T follicular helper cell (primary cell): ENCODE data around the gene MITF.

ENCODE experiments used
- DNase-seq: peaks from one replicate; pipeline ENCODE4 v3.0.0-alpha.2; 2020; ENCODE audit warnings: low read depth
- total RNA-seq, 2 experiments: gene quantifications; one replicate each; lab custom pipeline; 2026; lab: John Stamatoyannopoulos, UW

MITF gene
- total RNA-seq = 0 to 0.06 reads per million in 2 experiments

DNA sequence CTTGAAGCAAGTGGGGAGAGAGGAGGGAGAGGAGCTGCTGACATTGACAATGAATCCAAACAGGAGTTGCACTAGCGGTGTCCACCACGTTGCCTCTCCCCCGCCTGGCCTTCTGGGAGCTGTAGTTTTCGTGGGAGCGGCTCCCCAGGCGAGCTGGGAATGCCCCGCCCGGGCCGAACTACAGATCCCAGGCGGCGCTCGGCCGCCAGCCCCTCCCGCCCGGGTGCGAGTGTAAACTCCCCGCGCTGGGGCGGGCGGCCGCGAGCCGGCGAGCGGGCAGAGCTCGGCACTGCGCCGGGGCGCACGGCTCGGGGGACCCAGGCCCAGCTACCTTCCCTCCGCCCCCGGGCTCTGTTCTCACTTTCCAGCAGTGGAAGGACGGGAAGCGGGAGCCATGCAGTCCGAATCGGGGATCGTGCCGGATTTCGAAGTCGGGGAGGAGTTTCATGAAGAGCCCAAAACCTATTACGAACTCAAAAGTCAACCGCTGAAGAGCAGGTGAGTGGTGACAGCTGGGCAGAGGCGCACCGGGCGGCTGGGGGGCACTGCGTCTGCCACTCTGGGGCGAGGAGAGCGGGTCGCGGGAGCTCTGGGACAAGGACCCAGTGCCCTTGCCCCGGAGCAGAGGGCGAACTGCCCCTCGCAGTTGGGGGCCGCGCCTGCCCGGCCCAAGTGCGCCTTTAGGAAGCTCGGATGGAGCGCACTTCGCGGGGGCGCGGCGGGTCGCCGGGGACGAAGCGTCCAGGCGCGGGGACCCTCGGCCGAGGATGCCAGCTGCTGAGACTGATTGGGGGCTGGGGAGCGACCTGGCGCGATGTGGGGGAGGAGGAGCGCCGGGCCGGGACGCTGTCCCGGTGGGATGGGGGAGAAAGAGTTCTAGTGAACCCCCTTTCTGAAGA is at the start of gene MITF:
Gene MITF (plus strand): TSS at position 261 of the 899 bp plus-strand sequence. CDS start 134 bp downstream, at position 395.
- DNase-seq = no peak

GRCh38 chr3:69691860-69692259 is 47.4 kb upstream of the MITF start:
- no peak for DNase-seq

GRCh38 chr3:69692761-69693160 is 46.5 kb upstream of the MITF start:
- no peak for DNase-seq

- no peak for DNase-seq
Measured at GRCh38 chr3:69695443-69695842, 43.8 kb upstream of the MITF start.

GRCh38 chr3:69695933-69696332 is 43.3 kb upstream of the MITF start:
- no peak for DNase-seq

DNA sequence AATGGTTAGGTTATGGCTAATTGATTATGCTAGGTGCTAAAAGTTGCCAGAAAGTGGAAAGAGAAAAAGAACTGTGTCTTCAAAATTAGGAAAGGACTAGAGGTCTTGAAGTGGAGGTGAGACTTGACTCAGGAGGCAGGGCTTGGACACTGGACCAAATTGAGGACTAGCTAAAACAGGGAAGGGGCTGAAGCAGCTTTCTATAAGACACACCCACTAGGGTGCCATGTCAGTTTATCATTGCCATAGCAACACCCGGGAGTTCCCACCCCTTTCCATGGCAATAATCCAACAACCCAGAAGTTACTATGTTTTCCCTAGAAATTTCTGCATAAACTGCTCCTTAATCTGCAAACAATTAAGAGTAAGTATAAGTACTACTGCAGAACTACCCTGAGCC is 42.9 kb upstream of the MITF start:
- no peak for DNase-seq

GRCh38 chr3:69697381-69697780 is 41.9 kb upstream of the MITF start:
- no peak for DNase-seq

DNA sequence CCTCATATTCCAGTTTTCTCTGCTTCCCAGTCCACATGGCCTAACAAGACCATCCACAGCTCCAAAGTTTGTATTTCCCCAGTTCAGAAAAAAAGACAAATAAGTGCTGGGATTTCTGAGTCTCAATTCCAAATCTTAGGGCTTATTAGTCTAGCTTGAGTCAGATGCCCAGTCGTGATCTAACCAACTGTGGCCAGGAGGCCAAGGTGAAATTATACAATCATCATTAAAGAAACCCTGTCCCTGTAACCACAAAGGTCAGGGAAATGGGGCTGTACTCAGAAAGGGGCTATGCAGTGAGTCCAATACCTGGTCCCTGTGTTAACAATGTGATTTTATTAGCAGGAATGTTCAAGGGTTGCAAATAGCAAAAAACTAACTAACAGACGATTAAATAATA is 40.5 kb upstream of the MITF start:
- DNase-seq = no peak

DNA sequence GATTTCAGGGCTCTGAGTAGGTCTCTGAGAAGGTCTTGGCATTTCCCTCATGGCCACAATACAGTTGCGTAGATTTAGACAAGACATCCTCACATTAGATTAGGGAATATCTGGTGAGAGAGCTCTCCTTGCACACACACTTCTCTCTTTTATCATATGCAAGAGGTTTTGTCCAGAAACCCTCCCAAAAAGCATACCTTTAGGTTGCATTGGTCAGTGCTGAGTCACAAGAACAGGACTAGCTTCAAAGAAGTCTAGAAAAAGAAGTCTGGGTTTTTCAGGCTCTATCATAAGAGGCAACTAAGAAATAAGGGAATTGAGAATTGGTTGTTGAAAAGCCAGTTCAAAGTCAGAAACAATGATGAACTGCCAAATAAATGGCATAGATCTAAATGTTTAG is 40.1 kb upstream of the MITF start:
- DNase-seq = no peak

- DNase-seq = no peak
Measured at GRCh38 chr3:69700949-69701348, 38.3 kb upstream of the MITF start.

- DNase-seq = no peak
Measured at GRCh38 chr3:69710153-69710977, 28.9 kb upstream of the MITF start.

DNA sequence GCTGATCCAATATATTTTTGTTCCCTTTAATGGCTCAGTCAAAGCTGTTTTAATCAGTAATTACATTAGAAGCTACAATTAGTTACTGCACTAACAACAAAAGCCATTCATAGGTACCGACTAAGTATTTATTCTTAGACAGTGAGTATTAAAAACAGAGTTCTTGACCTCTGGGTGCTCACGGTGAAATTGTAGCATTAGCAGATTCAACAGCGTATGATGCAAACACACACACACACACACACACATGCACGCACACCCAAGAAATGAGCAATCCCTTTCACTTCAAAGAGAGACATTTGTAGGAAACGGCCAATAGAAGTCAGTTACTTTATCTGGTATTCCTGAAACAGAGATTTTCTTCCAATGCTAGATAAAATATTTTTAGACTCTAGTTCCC is 27.0 kb upstream of the MITF start:
- no peak for DNase-seq

DNA sequence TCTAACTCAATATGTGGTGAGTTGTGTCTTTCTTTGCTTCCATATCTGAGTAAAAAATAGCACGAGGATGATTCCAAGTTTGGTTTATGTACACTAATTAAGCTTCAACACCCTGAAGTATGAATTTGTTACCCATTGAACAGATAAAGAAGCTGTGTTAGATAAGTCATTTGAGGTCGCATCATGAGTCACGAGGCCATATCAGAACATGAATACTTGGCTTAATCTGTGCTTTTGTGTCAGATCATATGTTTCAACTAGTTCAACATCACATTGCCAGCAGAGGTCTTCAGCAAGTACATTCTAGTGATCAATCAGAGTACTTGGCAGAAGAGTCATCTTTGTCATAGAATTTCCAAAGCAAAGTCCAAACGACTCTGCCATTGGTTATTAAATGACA is 26.3 kb upstream of the MITF start:
- no peak for DNase-seq

DNA sequence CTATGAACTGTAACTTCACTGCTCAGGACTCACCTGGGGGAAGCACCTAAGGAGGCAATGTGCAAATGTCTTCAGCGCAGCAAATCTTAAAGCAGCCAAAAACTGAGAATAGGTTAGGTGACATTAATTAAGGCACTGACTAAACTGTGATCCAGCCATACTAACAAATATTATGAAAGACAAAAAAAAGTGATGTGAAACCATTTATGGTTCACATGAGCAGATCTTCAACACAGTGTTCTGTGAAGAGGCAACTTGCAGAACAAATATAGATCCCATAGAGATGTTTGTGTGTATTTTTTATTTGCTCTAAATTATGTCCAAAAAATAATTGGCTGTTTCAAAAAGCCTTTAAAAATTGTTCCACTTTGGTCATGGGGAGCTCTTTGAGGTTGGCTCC is 24.1 kb upstream of the MITF start:
- no peak for DNase-seq

DNA sequence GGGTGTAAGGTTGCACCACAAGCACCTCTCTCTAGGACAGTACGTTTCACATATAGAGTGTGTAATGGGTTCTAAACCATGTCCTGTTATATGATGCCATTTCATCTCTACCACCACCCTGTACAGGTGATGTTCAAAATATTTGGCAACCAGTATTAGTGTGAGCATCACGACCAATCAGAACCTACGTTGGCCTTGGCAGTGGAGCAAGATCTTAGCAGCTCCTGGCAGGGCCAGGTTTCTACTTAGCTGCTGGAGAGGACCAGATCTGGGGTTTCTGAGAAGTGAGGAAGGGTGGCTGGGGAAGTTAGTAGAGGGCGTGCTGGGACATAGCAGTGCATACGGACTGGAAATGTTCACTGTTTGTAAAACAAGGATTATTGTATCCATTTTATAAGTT is 23.1 kb upstream of the MITF start:
- DNase-seq = no peak

DNA sequence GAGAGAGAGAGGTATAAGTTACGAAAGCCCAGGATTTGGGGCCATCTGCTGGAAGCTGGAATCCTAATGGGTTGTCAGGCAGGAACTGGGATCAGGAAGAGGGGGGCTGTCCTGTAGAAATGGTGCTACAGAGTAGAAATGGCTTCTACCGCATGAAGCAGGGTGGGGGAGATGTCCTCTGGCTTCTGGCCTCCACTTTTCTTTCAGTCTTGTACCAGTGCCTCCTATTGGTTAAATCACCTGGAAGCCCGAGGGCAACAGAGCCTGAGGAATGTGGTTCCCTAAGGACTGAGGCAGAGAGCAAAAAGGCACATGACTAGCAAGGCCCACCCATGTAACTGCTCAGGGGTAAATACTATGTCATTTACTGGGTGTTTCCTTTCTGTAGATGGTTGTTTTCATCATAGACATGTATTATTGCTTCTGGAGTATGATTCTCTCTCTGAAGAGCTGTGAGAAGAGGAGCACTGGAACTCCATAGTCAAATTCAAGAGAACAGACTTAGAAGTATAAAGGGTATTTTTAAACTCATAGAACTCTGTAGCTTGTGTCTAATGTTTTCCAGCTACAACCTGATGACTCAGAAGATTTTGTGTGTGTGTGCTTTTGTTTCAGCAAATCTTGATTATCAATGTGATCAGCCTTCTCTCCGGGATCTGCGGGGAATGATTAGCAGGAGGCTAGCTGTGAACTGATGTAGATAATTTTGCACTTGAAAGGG is 20.2 kb upstream of the MITF start:
- DNase-seq = no peak

DNA sequence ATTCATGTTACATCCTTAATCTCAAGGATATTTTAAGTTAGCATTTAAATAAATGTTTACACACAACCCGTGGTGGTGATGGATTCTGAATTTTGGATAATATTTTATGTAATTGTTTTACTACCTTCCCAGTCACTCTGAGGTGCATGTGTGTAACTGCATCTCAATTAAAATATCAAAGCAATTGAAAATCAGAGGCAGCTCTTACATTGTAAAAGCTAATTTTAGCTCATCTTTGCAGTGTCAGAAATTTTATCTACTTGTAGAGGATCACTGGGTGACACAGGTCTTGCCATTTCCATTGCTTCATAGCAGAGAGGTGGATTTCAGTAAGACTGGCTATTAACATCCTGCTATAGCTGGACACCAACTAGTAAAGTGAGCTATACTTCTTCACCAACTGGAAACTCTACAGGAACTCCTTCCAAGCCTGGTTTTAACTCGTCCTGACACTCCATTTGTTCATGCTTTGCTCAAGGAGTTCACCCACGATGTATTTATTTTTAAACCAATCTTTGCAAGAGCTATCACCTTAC is 19.6 kb upstream of the MITF start:
- DNase-seq = no peak

- DNase-seq = no peak
Measured at GRCh38 chr3:69720824-69721223, 18.4 kb upstream of the MITF start.

DNA sequence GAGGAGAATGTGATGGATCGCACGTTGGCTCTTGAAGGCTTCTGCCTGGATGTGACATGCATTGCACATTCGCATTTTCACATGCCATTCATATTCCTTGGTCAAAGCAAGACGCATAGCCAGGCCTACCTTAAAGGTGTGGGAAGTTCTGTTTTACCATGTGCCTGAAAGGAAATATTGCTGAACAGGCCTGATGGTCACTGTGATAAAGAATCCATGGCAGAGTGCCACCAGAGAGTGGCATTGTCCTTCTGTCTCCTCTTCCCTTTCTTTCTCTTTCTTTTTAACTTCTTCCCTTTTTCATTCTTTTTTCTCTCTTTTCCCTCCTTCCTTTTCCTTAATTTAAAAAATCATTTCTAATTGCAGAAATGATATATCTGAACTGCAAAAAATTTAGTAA is 15.9 kb upstream of the MITF start:
- DNase-seq = no peak

- DNase-seq = no peak
Measured at GRCh38 chr3:69724722-69725435, 14.4 kb upstream of the MITF start.

DNA sequence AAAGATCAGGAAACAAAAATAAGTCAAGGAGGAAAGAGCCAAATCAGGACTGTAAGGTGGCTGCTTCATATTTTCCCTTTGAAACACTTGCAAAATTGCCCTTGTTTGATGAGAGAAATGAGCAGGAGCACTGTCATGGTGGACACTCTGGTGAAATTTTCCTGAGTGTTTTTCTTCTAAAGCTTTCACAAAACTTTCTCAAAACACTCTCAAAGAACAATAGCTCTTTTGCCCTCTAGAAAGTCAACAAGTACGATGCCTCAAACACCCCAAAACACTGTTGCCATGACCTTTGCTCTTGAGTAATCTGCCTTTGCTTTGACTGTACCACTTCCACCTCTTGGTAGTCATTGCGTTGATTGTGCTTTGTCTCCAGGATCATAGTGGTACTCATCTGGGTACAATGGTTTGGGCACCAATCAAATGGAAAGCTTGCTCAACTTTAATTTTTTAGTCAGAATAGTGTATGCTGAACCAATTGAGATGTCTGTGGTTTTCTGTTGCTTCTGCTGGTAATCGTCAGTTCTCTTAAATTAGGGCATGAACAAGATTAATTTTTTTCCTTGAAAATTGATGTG is 13.2 kb upstream of the MITF start:
- no peak for DNase-seq
